ENCODE data around the gene ASIC2.

- TF ChIP-seq, protein P1, sequence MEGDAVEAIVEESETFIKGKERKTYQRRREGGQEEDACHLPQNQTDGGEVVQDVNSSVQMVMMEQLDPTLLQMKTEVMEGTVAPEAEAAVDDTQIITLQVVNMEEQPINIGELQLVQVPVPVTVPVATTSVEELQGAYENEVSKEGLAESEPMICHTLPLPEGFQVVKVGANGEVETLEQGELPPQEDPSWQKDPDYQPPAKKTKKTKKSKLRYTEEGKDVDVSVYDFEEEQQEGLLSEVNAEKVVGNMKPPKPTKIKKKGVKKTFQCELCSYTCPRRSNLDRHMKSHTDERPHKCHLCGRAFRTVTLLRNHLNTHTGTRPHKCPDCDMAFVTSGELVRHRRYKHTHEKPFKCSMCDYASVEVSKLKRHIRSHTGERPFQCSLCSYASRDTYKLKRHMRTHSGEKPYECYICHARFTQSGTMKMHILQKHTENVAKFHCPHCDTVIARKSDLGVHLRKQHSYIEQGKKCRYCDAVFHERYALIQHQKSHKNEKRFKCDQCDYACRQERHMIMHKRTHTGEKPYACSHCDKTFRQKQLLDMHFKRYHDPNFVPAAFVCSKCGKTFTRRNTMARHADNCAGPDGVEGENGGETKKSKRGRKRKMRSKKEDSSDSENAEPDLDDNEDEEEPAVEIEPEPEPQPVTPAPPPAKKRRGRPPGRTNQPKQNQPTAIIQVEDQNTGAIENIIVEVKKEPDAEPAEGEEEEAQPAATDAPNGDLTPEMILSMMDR (IDR thresholded peaks at IDR 0.05; ENCODE audit: extremely low read depth in 1 of 2, insufficient read depth in 1 of 2, low read depth in 1 of 2, low read length in 2 of 2), result no peak
- no peak for TF ChIP-seq POLR2A (IDR thresholded peaks at IDR 0.05; ENCODE audit: low read depth, low read length)
- TF ChIP-seq EZH2 (IDR thresholded peaks at IDR 0.05; ENCODE audit: borderline replicate concordance, low read depth, low read length, severe bottlenecking), result no peak
- TF ChIP-seq POLR2AphosphoS5 (IDR thresholded peaks at IDR 0.05; ENCODE audit: insufficient read depth, low read depth, low read length), result no peak
- no peak for TF ChIP-seq JUN (IDR thresholded peaks at IDR 0.05; ENCODE audit: borderline replicate concordance, insufficient read depth, insufficient read length, low read depth)
- TF ChIP-seq, protein P2, sequence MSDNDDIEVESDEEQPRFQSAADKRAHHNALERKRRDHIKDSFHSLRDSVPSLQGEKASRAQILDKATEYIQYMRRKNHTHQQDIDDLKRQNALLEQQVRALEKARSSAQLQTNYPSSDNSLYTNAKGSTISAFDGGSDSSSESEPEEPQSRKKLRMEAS (IDR thresholded peaks at IDR 0.05; ENCODE audit: insufficient read depth, insufficient read length), result no peak
- TF ChIP-seq MYC (IDR thresholded peaks at IDR 0.05; ENCODE audit: low read depth, low read length), result no peak
Measured at GRCh38 chr17:33260638-33261037, 32.5 kb downstream of the ASIC2 start.

All from endothelial cell of umbilical vein (primary cell).